Loucy (cell line): Measurements from ENCODE around the gene EFNB2.

Experiments used
- H2AFZ ChIP-seq: fragments of 200-600 bp; sonication (generic); 2 replicates; pipeline ENCODE4 v1.6.0; 2016; ENCODE audit warnings: antibody characterized with exemption, mild to moderate bottlenecking, low read length, moderate library complexity
- H3F3A ChIP-seq: fragments of 200-600 bp; 2 replicates; pipeline ENCODE4 v1.6.0; 2016; ENCODE audit warnings: antibody characterized with exemption, low read depth, mild to moderate bottlenecking
- H3K27me3 ChIP-seq: fragments of 200-600 bp; sonication (generic); 2 replicates; pipeline ENCODE4 v1.6.1; 2014; ENCODE audit warnings: low read length, mild to moderate bottlenecking; ENCODE audit not compliant: insufficient read depth, poor library complexity, severe bottlenecking
- H3K36me3 ChIP-seq: fragments of 200-600 bp; sonication (generic); 2 replicates; pipeline ENCODE4 v1.6.1; 2016; ENCODE audit warnings: low read length; ENCODE audit not compliant: insufficient read depth
- H3K4me1 ChIP-seq: fragments of 200-600 bp; sonication (generic); 2 replicates; pipeline ENCODE4 v1.5.1; 2014; ENCODE audit warnings: low read length, mild to moderate bottlenecking; ENCODE audit not compliant: insufficient read depth, poor library complexity, severe bottlenecking
- H3K4me2 ChIP-seq: fragments of 200-600 bp; sonication (generic); 2 replicates; pipeline ENCODE4 v1.6.0; 2014; ENCODE audit warnings: antibody characterized with exemption, low read length, low read depth, mild to moderate bottlenecking; ENCODE audit not compliant: poor library complexity, severe bottlenecking
- H3K4me3 ChIP-seq: fragments of 200-600 bp; sonication (generic); 2 replicates; pipeline ENCODE4 v1.5.1; 2014; ENCODE audit warnings: low read length, mild to moderate bottlenecking, mixed read lengths; ENCODE audit not compliant: poor library complexity, severe bottlenecking
- H3K79me2 ChIP-seq: fragments of 200-600 bp; sonication (generic); 2 replicates; pipeline ENCODE4 v1.6.1; 2014; ENCODE audit warnings: low read length; ENCODE audit not compliant: insufficient read depth
- H3K9ac ChIP-seq: fragments of 200-600 bp; sonication (generic); 2 replicates; pipeline ENCODE4 v1.6.0; 2014; ENCODE audit warnings: mild to moderate bottlenecking, low read depth, low read length, moderate library complexity; ENCODE audit not compliant: poor library complexity, severe bottlenecking
- H3K9me2 ChIP-seq: fragments of 200-600 bp; sonication (generic); replicated peaks from 2 replicates; pipeline ENCODE4 v1.6.1; 2016; ENCODE audit warnings: low read depth, low read length, mixed read lengths
- H3K9me3 ChIP-seq: fragments of 200-600 bp; sonication (generic); 2 replicates; pipeline ENCODE4 v1.6.1; 2014; ENCODE audit warnings: mild to moderate bottlenecking, antibody characterized with exemption, low read length, low read depth; ENCODE audit not compliant: insufficient read depth
- H4K20me1 ChIP-seq: fragments of 200-600 bp; sonication (generic); 2 replicates; pipeline ENCODE4 v1.6.0; 2014; ENCODE audit warnings: antibody characterized with exemption, low read length, mild to moderate bottlenecking; ENCODE audit not compliant: insufficient read depth, poor library complexity, severe bottlenecking
- CTCF ChIP-seq: fragments of 200-600 bp; sonication (generic); conservative IDR thresholded peaks from 2 replicates; pipeline ENCODE4 v1.5.1; 2014; ENCODE audit warnings: mild to moderate bottlenecking, antibody characterized with exemption, low read length
- EZH2phosphoT487 ChIP-seq: fragments of 200-600 bp; IDR thresholded peaks from 2 replicates; pipeline ENCODE4 v1.6.1; 2018; ENCODE audit warnings: antibody characterized with exemption, mild to moderate bottlenecking, moderate library complexity, borderline replicate concordance

EFNB2 gene

GRCh38 chr13:106569233-106570095, 34.0 kb upstream of the EFNB2 start:
- no peak overlapping the region for H2AFZ ChIP-seq
- H3K4me1 ChIP-seq, result peaks cover 22% of the 10 kb centered on the region
- no peaks in the 10 kb centered on the region for H3K27me3 ChIP-seq
- H3K4me3 ChIP-seq, result no peak overlapping the region
- no peak overlapping the region for H3K4me2 ChIP-seq
- no peaks in the 10 kb centered on the region for H3K36me3 ChIP-seq
- no peaks in the 10 kb centered on the region for H3F3A ChIP-seq
- no peaks in the 10 kb centered on the region for H3K9me2 ChIP-seq
- H3K79me2 ChIP-seq, result peaks cover 35% of the 10 kb centered on the region
- H3K9me3 ChIP-seq, result no peaks in the 10 kb centered on the region
- TF ChIP-seq CTCF (no peak), EZH2phosphoT487 (no peak)
- no peak overlapping the region for H3K9ac ChIP-seq
- H4K20me1 ChIP-seq, result peaks cover 30% of the 10 kb centered on the region

- H3K79me2 ChIP-seq, result peaks cover 45% of the 10 kb centered on the region
- peak overlapping the region; percentile 81 for H3K4me2 ChIP-seq
- H3K27me3 ChIP-seq, result no peaks in the 10 kb centered on the region
- H3K9me2 ChIP-seq, result no peaks in the 10 kb centered on the region
- peak overlapping the region; percentile 98 for H3K4me3 ChIP-seq
- H3K4me1 ChIP-seq, result peaks cover 30% of the 10 kb centered on the region
- no peaks in the 10 kb centered on the region for H3K36me3 ChIP-seq
- TF ChIP-seq CTCF, result no peak
- TF ChIP-seq EZH2phosphoT487, result no peak
- no peaks in the 10 kb centered on the region for H3F3A ChIP-seq
- peak overlapping the region; percentile 93 for H3K9ac ChIP-seq
- no peaks in the 10 kb centered on the region for H3K9me3 ChIP-seq
- H4K20me1 ChIP-seq, result peaks cover 40% of the 10 kb centered on the region
- H2AFZ ChIP-seq, result peak overlapping the region; percentile 97
Measured at GRCh38 chr13:106568299-106569003, 33.0 kb upstream of the EFNB2 start.

- peaks cover 52% of the 10 kb centered on the region for H3K79me2 ChIP-seq
- no peak for TF ChIP-seq CTCF
- TF ChIP-seq EZH2phosphoT487, result no peak
- H3K9me2 ChIP-seq, result no peaks in the 10 kb centered on the region
- H3K9ac ChIP-seq, result peak within 1 kb of the TSS; percentile 93
- H3K9me3 ChIP-seq, result no peaks in the 10 kb centered on the region
- no peaks in the 10 kb centered on the region for H3F3A ChIP-seq
- peak within 1 kb of the TSS; percentile 97 for H2AFZ ChIP-seq
- peak within 1 kb of the TSS; percentile 95 for H3K4me2 ChIP-seq
- H3K4me3 ChIP-seq, result peak within 1 kb of the TSS; percentile 98
- H3K4me1 ChIP-seq, result peaks cover 31% of the 10 kb centered on the region
- no peaks in the 10 kb centered on the region for H3K27me3 ChIP-seq
- no peaks in the 10 kb centered on the region for H3K36me3 ChIP-seq
- peaks cover 46% of the 10 kb centered on the region for H4K20me1 ChIP-seq
Measured at GRCh38 chr13:106567474-106568298, 32.2 kb upstream of the EFNB2 start, which contains the start of gene ARGLU1. ARGLU1 (minus strand) TSS chr13:106568137; CDS start chr13:106567919, 218 bp downstream.
